GM18511 (cell line): ENCODE data around the gene CYTH2.
"Not testable (repeated sequence)": the region's sequence is repeated elsewhere in the genome, so short reads cannot be mapped to it uniquely, and the experiment has no call there.

Source experiments
- ATAC-seq: cut with Tn5 transposase; IDR thresholded peaks from one replicate; pipeline ENCODE4 v1.9.1; 2021; ENCODE audit warnings: mild to moderate bottlenecking, moderate library complexity; ENCODE audit not compliant: unreplicated experiment

CYTH2 gene

GRCh38 chr19:48510421-48511268, 41.5 kb downstream of the CYTH2 start:
- ATAC-seq = no peak

GRCh38 chr19:48511321-48511731, 42.2 kb downstream of the CYTH2 start:
- ATAC-seq = no peak

- no peak for ATAC-seq
These were observed 42.8 kb downstream of the CYTH2 start, which contains the start of gene LMTK3 for GRCh38 chr19:48511800-48512503. LMTK3 (minus strand) TSS chr19:48511835; CDS start chr19:48511576, 259 bp downstream.

GRCh38 chr19:48512504-48513288, 43.5 kb downstream of the CYTH2 start:
- no peak for ATAC-seq

GRCh38 chr19:48513289-48514122, 44.3 kb downstream of the CYTH2 start:
- peak; percentile 63 for ATAC-seq

GRCh38 chr19:48514123-48514458, 44.9 kb downstream of the CYTH2 start:
- ATAC-seq = no peak

- ATAC-seq = no peak
These were observed 47.4 kb downstream of the CYTH2 start for GRCh38 chr19:48516536-48516935.

- ATAC-seq = no peak
These were observed 49.0 kb downstream of the CYTH2 start for GRCh38 chr19:48518207-48518606.

- not testable (repeated sequence) for ATAC-seq
These were observed 50.3 kb downstream of the CYTH2 start for GRCh38 chr19:48519426-48519825.

GRCh38 chr19:48520134-48520533, 51.0 kb downstream of the CYTH2 start:
- ATAC-seq = no peak

GRCh38 chr19:48524221-48524620, 55.1 kb downstream of the CYTH2 start:
- no peak for ATAC-seq

- ATAC-seq = no peak
These were observed 55.6 kb downstream of the CYTH2 start for GRCh38 chr19:48524732-48525131.

- ATAC-seq = no peak
These were observed 60.0 kb downstream of the CYTH2 start for GRCh38 chr19:48529156-48529555.

GRCh38 chr19:48530066-48530720, 61.0 kb downstream of the CYTH2 start:
- ATAC-seq = no peak

GRCh38 chr19:48530770-48531169, 61.6 kb downstream of the CYTH2 start:
- ATAC-seq = no peak
